HG03066 (cell line): Measurements from ENCODE around the gene GNB1.
A peak's percentile ranks its signal among the peaks of the same experiment; 100 is the strongest.
"Not testable (repeated sequence)": the region's sequence is repeated elsewhere in the genome, so short reads cannot be mapped to it uniquely, and the experiment has no call there.

Source experiments
- ATAC-seq: cut with Tn5 transposase; IDR thresholded peaks from one replicate; pipeline ENCODE4 v1.9.1; 2021; ENCODE audit warnings: low read depth; ENCODE audit not compliant: unreplicated experiment

GNB1 gene

DNA sequence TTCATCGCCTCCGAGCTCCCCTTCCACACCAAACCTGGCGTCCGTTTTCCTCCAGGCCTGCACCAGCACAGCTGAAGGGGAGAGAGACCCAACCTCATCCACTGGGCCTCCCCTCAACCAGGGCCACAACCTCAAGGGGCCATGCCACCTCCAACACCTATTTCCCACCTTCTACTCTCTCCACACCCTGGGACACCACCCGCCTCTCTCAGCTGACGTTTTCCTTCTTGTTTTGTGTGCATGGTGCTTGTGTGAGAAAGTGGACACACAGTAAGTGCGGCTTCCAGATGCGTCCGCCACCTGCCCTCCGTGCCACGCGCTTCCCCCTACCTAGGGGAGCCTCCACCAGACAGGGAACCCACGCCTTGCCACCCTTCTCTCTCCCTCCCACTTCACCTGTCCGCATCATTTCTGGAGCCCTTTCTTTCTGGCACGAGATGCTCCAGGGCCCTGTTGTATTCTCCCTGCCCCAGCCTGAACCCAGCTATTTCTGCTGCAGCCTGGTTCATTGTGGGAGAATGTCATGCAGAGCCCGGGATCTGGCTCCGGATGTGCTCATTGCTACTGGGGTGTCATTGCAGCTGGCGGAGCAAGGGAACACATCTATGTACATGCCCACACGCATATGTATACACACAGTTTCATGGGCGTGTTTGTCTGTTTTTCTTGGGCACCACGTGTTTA lies 1.3 kb upstream of the GNB1 start:
- no peak for ATAC-seq

DNA sequence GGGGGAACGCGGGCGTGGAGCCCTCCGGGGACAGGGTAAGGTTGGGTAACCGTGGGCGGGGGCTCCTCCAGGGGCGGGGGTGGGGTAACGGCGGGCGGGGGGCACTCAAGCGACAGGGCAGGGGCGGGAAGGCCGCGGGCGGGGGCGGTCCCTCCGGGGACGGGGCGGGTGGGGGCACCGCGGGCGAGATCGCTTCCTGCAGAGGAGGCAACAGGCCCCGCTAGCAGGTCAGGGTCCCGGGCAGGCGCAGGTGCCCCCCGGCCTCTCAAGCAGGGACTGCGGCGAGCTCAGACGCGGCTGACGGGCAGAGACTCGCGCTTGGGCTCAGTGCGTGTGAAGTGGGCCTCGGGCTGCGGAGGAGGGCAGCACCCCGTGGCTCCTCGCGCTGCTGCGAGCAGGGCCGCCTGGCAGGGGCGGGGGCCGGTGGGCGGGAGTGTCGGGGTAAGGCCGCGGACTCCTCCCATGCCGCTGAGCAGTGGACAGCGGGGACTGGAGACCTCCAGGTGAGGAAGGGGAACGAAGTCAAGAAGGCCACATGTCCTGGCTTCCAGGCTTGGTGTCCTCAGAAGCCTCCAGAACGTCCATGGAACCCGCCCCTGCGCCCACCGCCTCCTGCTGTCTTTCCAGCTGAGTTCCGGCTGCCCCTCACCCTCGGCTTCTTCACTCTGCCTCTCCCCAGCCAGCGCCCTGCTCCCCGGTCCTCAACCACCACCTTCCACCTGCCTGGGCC lies 627 bp upstream of the GNB1 start:
- ATAC-seq: peak; percentile 19

GRCh38 chr1:1889847-1890505 lies 911 bp downstream of the GNB1 start:
- ATAC-seq: peak; percentile 25

- no peak for ATAC-seq
Measured at GRCh38 chr1:1889090-1889750, 1.7 kb downstream of the GNB1 start.

DNA sequence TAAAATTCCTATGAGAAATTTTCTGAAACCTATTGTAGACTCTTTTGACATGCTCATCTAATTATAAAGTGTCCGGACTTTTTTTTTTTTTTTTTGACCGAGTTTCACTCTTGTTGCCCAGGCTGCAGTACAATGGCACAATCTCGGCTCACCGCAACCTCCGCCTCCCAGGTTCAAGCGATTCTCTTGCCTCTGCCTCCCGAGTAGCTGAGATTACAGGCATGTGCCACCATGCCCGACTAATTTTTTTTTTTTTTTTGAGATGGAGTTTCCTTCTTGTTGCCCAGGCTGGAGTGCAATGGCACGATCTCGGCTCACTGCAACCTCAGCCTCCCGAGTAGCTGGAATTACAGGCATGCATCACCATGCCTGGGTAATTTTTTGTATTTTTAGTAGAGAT lies 7.0 kb downstream of the GNB1 start:
- not testable (repeated sequence) for ATAC-seq

DNA sequence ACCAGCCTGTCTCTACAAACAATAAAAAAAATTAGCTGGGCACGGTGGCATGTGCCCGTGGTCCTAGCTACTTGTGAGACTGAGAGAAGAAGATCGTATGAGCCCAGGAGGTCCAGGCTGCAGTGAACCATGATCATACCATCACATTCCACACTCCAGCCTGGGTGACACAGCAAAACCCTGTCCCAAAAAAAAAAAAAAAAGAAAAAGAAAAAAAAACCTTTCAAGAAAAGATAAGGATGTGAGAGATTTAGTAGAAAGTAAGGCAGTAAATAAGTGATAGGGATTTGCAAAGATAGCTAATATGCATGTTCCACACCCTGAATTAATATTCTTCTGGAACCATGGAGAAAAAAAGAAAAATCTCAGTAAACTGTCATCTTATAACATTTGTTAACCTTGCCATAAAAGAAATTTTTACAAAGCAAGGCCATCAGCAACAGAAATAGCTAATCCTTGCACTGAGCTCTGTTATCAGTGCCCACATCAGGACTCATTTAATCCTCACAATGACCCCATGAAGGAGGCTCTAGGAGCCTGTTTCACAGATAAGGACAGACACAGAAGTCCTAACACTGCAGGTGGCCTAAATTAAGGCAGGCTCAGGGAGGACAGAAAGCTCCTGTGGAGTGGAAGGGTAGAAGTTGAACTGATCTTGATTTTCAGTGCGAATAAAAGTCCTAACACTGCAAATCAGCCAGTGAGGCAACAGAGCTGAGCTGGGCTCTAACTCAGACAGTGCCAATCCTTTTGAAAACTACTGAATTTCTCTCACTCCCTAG lies 7.6 kb downstream of the GNB1 start:
- no peak for ATAC-seq

DNA sequence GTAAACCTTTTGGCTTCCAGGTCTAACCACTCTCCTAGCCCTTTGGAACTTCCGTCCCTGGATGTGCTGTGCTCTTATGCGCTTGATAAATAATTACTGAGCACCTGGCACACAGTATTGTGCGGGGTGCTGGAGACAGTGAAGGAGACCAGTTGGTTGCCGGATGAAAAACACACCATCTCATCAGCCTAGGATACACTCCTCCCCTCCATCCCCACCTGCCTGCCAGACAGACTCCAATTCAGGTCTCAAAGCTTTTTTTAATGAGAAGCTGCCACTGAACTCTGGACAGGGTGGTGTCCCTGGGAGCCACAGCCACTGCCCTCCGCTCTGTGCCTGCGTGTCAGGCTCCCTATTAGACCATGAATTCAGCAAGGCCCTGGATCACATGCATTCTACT lies 9.2 kb downstream of the GNB1 start:
- ATAC-seq: no peak

DNA sequence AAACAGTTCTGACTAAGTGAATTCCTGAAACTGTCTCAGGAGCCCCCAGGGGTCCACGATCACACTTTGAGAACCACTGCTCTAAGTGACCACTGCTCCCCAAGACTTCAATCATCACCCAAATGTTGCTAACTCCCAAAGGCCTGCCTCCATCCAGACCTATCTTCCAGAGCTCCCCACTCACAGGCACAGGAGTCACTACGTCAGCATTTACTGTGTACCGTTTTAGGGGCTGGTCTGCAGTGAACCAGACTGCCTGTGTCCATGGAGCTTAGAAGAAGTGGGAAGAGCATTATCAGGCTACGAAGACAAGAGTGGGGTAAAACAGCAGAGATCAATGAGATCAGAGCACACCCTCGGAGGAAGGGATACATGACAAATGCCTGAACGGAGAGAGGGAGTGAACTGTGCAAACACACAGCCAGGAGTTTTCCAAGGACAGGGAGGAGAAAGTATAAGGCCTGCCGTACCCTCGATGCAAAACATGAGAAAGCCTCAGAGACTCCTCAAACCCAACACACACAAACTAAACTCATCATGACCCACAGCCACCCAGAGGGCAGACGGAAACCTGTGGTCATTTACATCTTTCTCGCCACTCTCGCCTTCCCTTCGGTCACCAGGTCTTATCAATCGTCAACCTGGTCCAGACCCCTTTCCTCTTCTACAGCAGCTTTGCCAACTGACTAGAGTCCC lies 10.1 kb downstream of the GNB1 start:
- ATAC-seq: no peak

DNA sequence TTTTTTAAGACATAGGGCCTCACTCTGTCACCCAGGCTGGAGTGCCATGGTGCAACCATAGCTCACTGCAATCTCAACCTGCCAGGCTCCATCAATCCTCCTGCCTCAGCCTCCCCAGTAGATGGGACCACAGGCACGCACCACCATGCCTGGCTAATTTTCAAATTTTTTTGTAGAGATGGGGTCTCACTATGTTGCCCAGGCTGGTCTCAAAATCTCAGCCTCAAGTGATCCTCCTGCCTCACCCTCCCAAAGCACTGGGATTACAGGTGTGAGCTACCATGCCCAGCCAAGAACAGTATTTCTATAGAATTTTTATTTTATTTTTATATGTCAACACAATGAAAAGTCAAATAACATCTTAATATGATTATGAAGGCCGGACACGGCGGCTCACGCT lies 10.9 kb downstream of the GNB1 start:
- no peak for ATAC-seq

GRCh38 chr1:1877865-1878436 lies 12.9 kb downstream of the GNB1 start:
- no peak for ATAC-seq

GRCh38 chr1:1876335-1876930 lies 14.5 kb downstream of the GNB1 start:
- ATAC-seq: no peak

- no peak for ATAC-seq
Measured at GRCh38 chr1:1875932-1876331, 15.0 kb downstream of the GNB1 start.

DNA sequence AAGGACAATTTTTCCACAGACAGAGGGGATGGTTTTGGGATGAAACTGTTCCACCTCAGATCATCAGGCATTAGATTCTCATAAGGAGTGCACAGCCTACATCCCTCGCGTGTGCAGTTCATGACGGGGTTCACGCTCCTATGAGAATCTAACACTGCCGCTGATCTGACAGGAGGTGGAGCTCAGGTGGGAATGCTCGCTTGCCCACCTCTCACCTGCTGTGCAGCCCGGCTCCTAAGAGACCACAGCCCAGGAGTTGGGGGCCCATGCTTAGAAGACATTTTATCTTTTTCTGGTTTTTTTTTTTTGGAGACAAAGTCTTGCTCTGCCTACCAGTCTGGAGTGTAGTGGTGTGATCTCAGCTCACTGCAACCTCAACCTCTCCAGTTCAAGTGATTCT lies 16.0 kb downstream of the GNB1 start:
- ATAC-seq: no peak

- no peak for ATAC-seq
Measured at GRCh38 chr1:1873186-1873585, 17.7 kb downstream of the GNB1 start.

DNA sequence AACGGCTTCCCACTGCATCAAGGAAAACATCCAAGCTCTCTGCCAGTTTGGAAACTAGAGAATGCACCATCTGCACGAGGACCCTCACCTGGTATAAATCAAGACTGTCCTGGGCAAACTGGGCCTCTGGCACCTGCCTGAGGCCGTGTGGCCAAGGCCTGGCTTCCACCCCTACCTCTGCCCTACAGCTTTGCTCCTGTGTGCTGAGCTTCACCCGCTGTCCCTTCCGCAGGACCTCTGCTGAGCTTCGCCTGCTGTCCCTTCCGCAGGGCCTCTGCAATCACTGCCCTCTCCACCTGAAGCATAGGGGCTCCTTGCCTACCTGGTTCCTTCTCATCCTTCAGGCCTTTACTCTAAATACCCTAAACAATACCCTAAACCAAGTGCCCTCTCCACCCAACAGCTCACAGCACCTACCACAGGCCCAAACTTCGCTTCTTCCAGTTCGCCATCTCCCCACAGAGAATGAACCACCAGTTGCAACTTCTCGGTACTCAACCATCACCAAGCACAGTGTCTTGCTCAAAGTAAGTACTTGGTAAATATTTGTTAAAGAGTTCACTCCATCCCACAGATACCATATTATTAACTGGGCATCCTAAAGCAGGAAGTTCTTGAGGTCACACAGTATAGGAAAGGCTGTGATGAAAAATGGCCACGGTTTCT lies 18.4 kb downstream of the GNB1 start:
- ATAC-seq: no peak

DNA sequence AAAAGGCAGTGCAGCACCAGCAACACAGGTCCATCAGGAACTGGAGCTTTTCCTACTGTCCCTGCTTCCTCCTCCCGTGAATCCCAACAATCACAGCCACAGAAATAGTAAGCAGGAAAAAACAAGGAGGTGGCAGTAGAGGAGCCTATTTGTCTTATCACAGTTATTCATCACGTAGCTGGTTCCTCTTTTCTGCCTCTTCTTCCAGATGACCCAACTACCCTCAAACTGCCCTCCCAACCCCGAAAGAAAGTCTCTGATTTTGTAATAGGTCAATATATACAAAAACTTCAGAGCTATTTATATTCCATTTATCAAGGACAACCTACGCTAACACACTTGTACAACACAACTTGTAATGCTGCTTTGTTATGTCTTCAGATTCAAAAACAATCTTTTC lies 21.4 kb downstream of the GNB1 start:
- no peak for ATAC-seq

DNA sequence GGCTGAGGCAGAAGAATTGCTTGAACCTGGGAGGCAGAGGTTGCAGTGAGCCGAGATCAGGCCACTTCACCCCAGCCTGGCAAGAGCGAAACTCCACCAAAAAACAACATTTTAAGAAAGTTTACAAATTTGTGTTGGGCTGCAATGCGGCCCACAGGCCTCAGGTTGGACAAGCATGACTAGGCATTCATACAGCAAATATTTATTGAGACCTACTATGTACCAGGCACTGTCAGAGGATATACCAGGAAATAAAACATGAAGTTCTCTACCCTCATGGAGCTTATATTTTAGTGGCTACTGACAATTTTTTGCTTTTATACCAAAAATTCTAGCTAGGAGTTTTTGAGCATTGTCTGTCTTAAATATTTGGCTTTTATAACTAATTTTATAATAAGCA lies 23.7 kb downstream of the GNB1 start:
- no peak for ATAC-seq

DNA sequence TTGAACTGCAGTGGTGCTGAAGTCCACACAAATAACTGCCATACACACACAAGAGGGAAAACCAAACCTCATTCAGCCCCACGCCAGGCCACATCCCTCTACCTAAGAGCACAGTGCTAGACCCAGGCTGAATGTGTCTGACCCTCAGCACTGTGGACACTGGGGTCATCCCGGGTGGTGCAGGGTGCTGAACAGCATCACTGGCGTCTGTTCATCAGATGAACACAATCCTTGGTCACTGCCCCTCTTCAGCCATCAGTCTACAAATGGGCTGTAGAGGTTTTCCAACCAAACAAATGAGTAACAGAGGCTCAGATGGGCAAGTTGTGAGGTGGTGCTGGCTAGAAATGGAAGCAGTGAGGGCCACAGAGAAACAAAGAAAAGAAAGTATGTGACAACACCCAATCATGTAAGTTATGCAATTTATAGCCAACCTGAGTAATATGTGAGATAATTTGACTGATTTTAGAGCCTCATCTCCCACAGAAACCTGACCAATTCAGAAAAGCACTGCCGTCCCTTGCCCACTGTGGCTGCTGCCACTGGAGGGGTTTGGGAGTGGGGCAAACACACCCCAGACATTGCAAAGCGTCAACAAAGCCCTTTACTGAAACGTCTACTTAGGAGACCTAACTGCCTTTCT lies 27.9 kb downstream of the GNB1 start:
- no peak for ATAC-seq
